Measurements from ENCODE around the gene ATAD3C. TPM values are rescaled to one million over a fixed set of nuclear protein-coding genes. Genes with fewer than 3 reads are reported as not detected.

The ATAD3C gene
- total and polyA plus RNA-seq, 8 donors, result 0.25 to 5.2 (median 1.1) TPM; not detected in 2

GRCh38 chr1:1421907-1422464 lies 27.5 kb upstream of the ATAD3C start:
- 79 to 89% (median 86%) methylated on average over 4 to 7 of the region's 7 CpGs for WGBS, 5 donors
- Histone ChIP-seq H3K36me3 (no peaks in the 10 kb centered on the region), H3K9me3 (no peaks in the 10 kb centered on the region), H3K4me1 (peaks cover 15 to 51% (median 38%) of the 10 kb centered on the region in 4 donors), H3K27ac (peak overlapping the region in 4 of 5 donors; percentile 15 to 87 (median 68)), H3K27me3 (peaks cover 0 to 29% (median 4%) of the 10 kb centered on the region in 3 donors), H3K4me3 (no peak overlapping the region)
- intact Hi-C loops (cut with DNase I; ENCODE audit: low total_unique reads), result no loop called here
- no peak for DNase-seq
- TF ChIP-seq EP300 (IDR thresholded peaks at IDR 0.05) (no peak), POLR2A (IDR thresholded peaks at IDR 0.05) (no peak), POLR2AphosphoS5 (IDR thresholded peaks at IDR 0.05) (no peak), CTCF (IDR thresholded peaks at IDR 0.05) (no peak)

GRCh38 chr1:1422465-1423244 lies 26.8 kb upstream of the ATAD3C start:
- H3K27ac ChIP-seq, result peak overlapping the region in 3 of 5 donors; percentile 15 to 80 (median 29)

GRCh38 chr1:1423245-1423597 lies 26.3 kb upstream of the ATAD3C start:
- Histone ChIP-seq H3K4me3 (no peak overlapping the region), H3K36me3 (no peaks in the 10 kb centered on the region), H3K9me3 (no peaks in the 10 kb centered on the region), H3K27me3 (peaks cover 0 to 40% (median 4%) of the 10 kb centered on the region in 3 donors), H3K27ac (peak overlapping the region in 1 of 5 donors; percentile 24), H3K4me1 (peaks cover 15 to 49% (median 41%) of the 10 kb centered on the region in 4 donors)
- intact Hi-C loops (cut with DNase I; ENCODE audit: low total_unique reads), result no loop called here
- 76 to 93% (median 88%) methylated on average over 7 of the region's 7 CpGs for WGBS, 5 donors
- DNase-seq, result no peak
- TF ChIP-seq EP300 (IDR thresholded peaks at IDR 0.05) (no peak), POLR2A (IDR thresholded peaks at IDR 0.05) (no peak), CTCF (IDR thresholded peaks at IDR 0.05) (no peak), POLR2AphosphoS5 (IDR thresholded peaks at IDR 0.05) (no peak)

More at GRCh38 chr1:1422465-1423244, 26.8 kb upstream of the ATAD3C start:
- Histone ChIP-seq H3K9me3 (no peaks in the 10 kb centered on the region), H3K36me3 (no peaks in the 10 kb centered on the region), H3K4me1 (peaks cover 15 to 53% (median 43%) of the 10 kb centered on the region in 4 donors), H3K4me3 (no peak overlapping the region), H3K27me3 (peaks cover 0 to 36% (median 4%) of the 10 kb centered on the region in 3 donors)
- intact Hi-C loops (cut with DNase I; ENCODE audit: low total_unique reads), result no loop called here
- DNase-seq, result peak in 1 of 2 donors; percentile 37
- no peak for TF ChIP-seq EP300 (IDR thresholded peaks at IDR 0.05)
- no peak for TF ChIP-seq POLR2A (IDR thresholded peaks at IDR 0.05)
- no peak for TF ChIP-seq POLR2AphosphoS5 (IDR thresholded peaks at IDR 0.05)
- no peak for TF ChIP-seq CTCF (IDR thresholded peaks at IDR 0.05)
- 63 to 73% (median 72%) methylated on average over 23 to 29 of the region's 29 CpGs for WGBS, 5 donors

DNA sequence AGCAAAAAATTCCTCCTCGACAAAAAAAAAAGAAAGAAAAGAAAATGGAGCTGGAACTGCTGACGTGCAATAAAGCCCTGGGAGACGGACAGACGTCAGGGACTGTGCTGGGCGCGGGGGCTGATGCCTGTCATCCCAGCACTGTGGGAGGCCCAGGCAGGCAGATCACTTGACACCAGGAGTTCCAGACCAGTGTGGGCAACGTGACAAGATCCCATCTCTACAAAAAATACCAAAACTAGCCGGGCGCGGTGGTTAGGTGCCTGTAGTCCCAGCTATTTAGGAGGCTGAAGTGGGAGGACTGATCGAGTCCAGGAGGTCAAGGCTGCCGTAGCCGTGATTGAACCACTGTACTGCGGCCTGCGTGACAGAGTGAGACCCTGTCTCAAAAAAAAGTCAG lies 24.8 kb upstream of the ATAD3C start:
- H3K27ac ChIP-seq, result no peak overlapping the region
- intact Hi-C loops (cut with DNase I; ENCODE audit: low total_unique reads), result no loop called here
- peaks cover 0 to 42% (median 4%) of the 10 kb centered on the region in 3 donors for H3K27me3 ChIP-seq
- no peak for TF ChIP-seq POLR2A (IDR thresholded peaks at IDR 0.05)
- TF ChIP-seq POLR2AphosphoS5 (IDR thresholded peaks at IDR 0.05), result no peak
- TF ChIP-seq CTCF (IDR thresholded peaks at IDR 0.05), result no peak
- TF ChIP-seq EP300 (IDR thresholded peaks at IDR 0.05), result no peak
- 78 to 93% (median 84%) methylated on average over 15 of the region's 15 CpGs for WGBS, 5 donors
- no peaks in the 10 kb centered on the region for H3K9me3 ChIP-seq
- H3K4me3 ChIP-seq, result no peak overlapping the region
- H3K36me3 ChIP-seq, result no peaks in the 10 kb centered on the region
- H3K4me1 ChIP-seq, result peaks cover 16 to 43% (median 33%) of the 10 kb centered on the region in 4 donors
- DNase-seq, result no peak
